BJ (cell line): ENCODE data around the gene AKR1B1. TPM values are rescaled to one million over a fixed set of nuclear protein-coding genes. Genes with fewer than 3 reads are reported as not detected.

ENCODE experiments used
- CTCF ChIA-PET: fragments of 350-600 bp; formaldehyde crosslinking; extraction: SDS; loops from one replicate; lab custom pipeline; 2021; ENCODE audit warnings: antibody characterized with exemption, inconsistent platforms; lab: Yijun Ruan, JAX
- POLR2A ChIA-PET: fragments of 300-600 bp; sonication (Branson Sonifier 250); formaldehyde crosslinking; extraction: SDS; loops from one replicate; lab custom pipeline; 2021; ENCODE audit warnings: antibody characterized with exemption; lab: Charles Lee
- DNase-seq: peaks from one replicate; pipeline ENCODE4 v3.0.0-alpha.2; 2011; ENCODE audit warnings: low read depth
- H3K27me3 ChIP-seq: 2 replicates; pipeline ENCODE4 v1.6.0; 2011; ENCODE audit warnings: low read length; ENCODE audit not compliant: control insufficient read depth, insufficient read depth
- H3K36me3 ChIP-seq: 2 replicates; pipeline ENCODE4 v1.5.1; 2011; ENCODE audit warnings: low read length; ENCODE audit not compliant: control insufficient read depth, insufficient read depth
- H3K4me3 ChIP-seq: 2 replicates; pipeline ENCODE4 v1.5.1; 2011; ENCODE audit warnings: low read depth, mild to moderate bottlenecking, control low read depth, low read length
- polyA plus RNA-seq: library from polyadenylated mRNA; depleted of rRNA; stranded (reverse); fragments of >200 nt; gene quantifications from 2 replicates; pipeline ENCODE4 v1.2.3, GENCODE V29; 2011
- TF ChIP-seq, protein P1 (sequence below): IDR thresholded peaks from 2 replicates; pipeline ENCODE4 v1.5.1; 2011; ENCODE audit warnings: low read depth, mild to moderate bottlenecking, control low read depth, inconsistent platforms, low read length, moderate library complexity; ENCODE audit not compliant: insufficient read depth

Gene AKR1B1
- polyA plus RNA-seq, 1 experiment = 331 TPM

DNA sequence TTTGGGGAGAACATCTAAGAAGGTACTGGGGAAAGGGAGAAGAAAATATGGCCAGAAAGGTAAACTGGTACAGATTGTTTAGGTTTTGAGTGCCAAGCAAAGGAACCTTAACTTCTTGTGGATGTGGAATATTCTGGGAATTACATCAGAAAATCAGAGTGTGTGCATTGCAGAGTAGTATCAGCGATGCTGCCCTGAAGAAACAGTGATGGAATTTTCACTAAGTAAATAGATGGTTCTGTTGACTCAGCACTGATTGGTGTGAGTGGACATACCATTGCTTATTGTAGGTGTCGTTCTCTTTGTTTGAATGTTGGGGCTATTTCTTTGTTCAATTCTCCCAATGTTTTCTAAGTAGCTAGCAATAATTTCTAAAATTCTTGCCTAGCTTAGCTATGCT lies 24.4 kb upstream of the AKR1B1 start:
- Histone ChIP-seq H3K4me3 (no peak overlapping the region), H3K27me3 (no peaks in the 10 kb centered on the region), H3K36me3 (no peaks in the 10 kb centered on the region)
- TF ChIP-seq, protein P1, sequence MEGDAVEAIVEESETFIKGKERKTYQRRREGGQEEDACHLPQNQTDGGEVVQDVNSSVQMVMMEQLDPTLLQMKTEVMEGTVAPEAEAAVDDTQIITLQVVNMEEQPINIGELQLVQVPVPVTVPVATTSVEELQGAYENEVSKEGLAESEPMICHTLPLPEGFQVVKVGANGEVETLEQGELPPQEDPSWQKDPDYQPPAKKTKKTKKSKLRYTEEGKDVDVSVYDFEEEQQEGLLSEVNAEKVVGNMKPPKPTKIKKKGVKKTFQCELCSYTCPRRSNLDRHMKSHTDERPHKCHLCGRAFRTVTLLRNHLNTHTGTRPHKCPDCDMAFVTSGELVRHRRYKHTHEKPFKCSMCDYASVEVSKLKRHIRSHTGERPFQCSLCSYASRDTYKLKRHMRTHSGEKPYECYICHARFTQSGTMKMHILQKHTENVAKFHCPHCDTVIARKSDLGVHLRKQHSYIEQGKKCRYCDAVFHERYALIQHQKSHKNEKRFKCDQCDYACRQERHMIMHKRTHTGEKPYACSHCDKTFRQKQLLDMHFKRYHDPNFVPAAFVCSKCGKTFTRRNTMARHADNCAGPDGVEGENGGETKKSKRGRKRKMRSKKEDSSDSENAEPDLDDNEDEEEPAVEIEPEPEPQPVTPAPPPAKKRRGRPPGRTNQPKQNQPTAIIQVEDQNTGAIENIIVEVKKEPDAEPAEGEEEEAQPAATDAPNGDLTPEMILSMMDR = no peak
- ChIA-PET POLR2A (no interaction called here), CTCF (interaction anchor here (1.2 to 6.7 kb wide), 2 partner anchors 24 to 29 kb away, joined by 4 to 46 read pairs; partner anchors contain the start of gene AKR1B1)
- DNase-seq = no peak

- TF ChIP-seq, protein P1 = no peak
- H3K27me3 ChIP-seq = no peaks in the 10 kb centered on the region
- DNase-seq = no peak
- POLR2A ChIA-PET = no interaction called here
- no peaks in the 10 kb centered on the region for H3K36me3 ChIP-seq
- no peak overlapping the region for H3K4me3 ChIP-seq
- CTCF ChIA-PET = interaction anchor here (1.2 to 6.7 kb wide), 3 partner anchors 24 to 50 kb away, joined by 4 to 56 read pairs (median 46); partner anchors contain the start of gene AKR1B1
These were observed 24.0 kb upstream of the AKR1B1 start for GRCh38 chr7:134482858-134483257.

GRCh38 chr7:134481167-134481566 lies 22.3 kb upstream of the AKR1B1 start:
- H3K27me3 ChIP-seq = no peaks in the 10 kb centered on the region
- no peaks in the 10 kb centered on the region for H3K36me3 ChIP-seq
- no peak for DNase-seq
- no peak overlapping the region for H3K4me3 ChIP-seq
- POLR2A ChIA-PET = no interaction called here
- TF ChIP-seq, protein P1 = no peak
- CTCF ChIA-PET = interaction anchor here (0.6 to 6.7 kb wide), 8 partner anchors 9 to 66 kb away, joined by 3 to 56 read pairs (median 7); partner anchors contain the start of gene AKR1B1

GRCh38 chr7:134480730-134481129 lies 21.8 kb upstream of the AKR1B1 start:
- POLR2A ChIA-PET = no interaction called here
- DNase-seq = no peak
- no peaks in the 10 kb centered on the region for H3K36me3 ChIP-seq
- CTCF ChIA-PET = interaction anchor here (0.6 to 6.7 kb wide), 10 partner anchors 10 to 67 kb away, joined by 3 to 56 read pairs (median 5); partner anchors contain the start of gene AKR1B1
- H3K4me3 ChIP-seq = no peak overlapping the region
- TF ChIP-seq, protein P1 = no peak
- H3K27me3 ChIP-seq = no peaks in the 10 kb centered on the region

GRCh38 chr7:134480202-134480601 lies 21.3 kb upstream of the AKR1B1 start:
- H3K4me3 ChIP-seq = no peak overlapping the region
- TF ChIP-seq, protein P1 = no peak
- no peak for DNase-seq
- no peaks in the 10 kb centered on the region for H3K27me3 ChIP-seq
- CTCF ChIA-PET = interaction anchor here (0.9 to 6.7 kb wide), 12 partner anchors 10 to 67 kb away, joined by 3 to 56 read pairs (median 6); partner anchors contain the start of gene AKR1B1
- no peaks in the 10 kb centered on the region for H3K36me3 ChIP-seq
- POLR2A ChIA-PET = interaction anchor here (0.6 kb wide), 1 partner anchor 80 kb away, joined by 4 read pairs; no protein-coding TSS in a partner anchor
